Left colon (tissue), 2 donors: ENCODE measurements around the gene RRAGD. TPM values are rescaled to one million over a fixed set of nuclear protein-coding genes. Genes with fewer than 3 reads are reported as not detected.

Experiments used
- ATAC-seq: fragments of 200-7000 bp; cut with Tn5 transposase; one replicate; pipeline ENCODE4 v1.9.1; 2020; ENCODE audit warnings: mild to moderate bottlenecking, moderate library complexity
- DNase-seq, 2 donors: peaks; one replicate each; pipeline ENCODE4 v3.0.0-alpha.2; 2020
- intact Hi-C, 2 donors: fragments of 100-400 bp; cut with DNase I in 1 of 2; cut with micrococcal nuclease in 1 of 2; formaldehyde crosslinking; loops; one replicate each; pipeline versions ENCODE4 v1.11.2 to v1.14.0; 2022; cut with DNase I, micrococcal nuclease
- long read RNA-seq: library from polyadenylated mRNA; unstranded; transcript quantifications from one replicate; pipeline ENCODE4 v2.0.0, GENCODE V29; 2021
- total RNA-seq, 2 donors: library from RNA; stranded (reverse); fragmentation: NEBNext Ultra II Directional; extraction: Animal tissue kit (Norgen Biotek cat#: 25700); gene quantifications; one replicate each; pipeline ENCODE4 v1.2.1, GENCODE V29; 2021
- donor health status: DM: no; HTN: no; CAD: no.
- donor health status: DM: yes; HTN: yes; CAD: no.

The RRAGD gene
- total RNA-seq: 1 to 10 TPM; 1.4 to 5.9 TPM
- long read RNA-seq, partial matches to known transcripts: 0 of 2 reads
- long read RNA-seq, other reads (novel, unspliced or antisense): 2 of 2 reads

GRCh38 chr6:89412071-89413005 lies at the start of gene RRAGD:
Gene RRAGD, minus strand, starts transcription at chr6:89412273. Its CDS starts 280 bp downstream, at chr6:89411993.
- DNase-seq: peak; percentile 65 to 75
- peak; percentile 93 for ATAC-seq
- intact Hi-C loops: no loop called here

GRCh38 chr6:89460713-89461112 lies 48.6 kb upstream of the RRAGD start:
- intact Hi-C loops: no loop called here
- ATAC-seq (no peak), DNase-seq (no peak)

- DNase-seq: no peak
- intact Hi-C loops: no loop called here
- ATAC-seq: no peak
Measured at GRCh38 chr6:89459501-89459900, 47.4 kb upstream of the RRAGD start.

- ATAC-seq: no peak
- DNase-seq: no peak
- intact Hi-C loops: no loop called here
Measured at GRCh38 chr6:89458704-89459103, 46.6 kb upstream of the RRAGD start.

GRCh38 chr6:89454300-89454699 lies 42.2 kb upstream of the RRAGD start:
- intact Hi-C loops: no loop called here
- no peak for ATAC-seq
- DNase-seq: no peak

- DNase-seq: no peak
- ATAC-seq: no peak
- intact Hi-C loops: no loop called here
Measured at GRCh38 chr6:89452281-89452680, 40.2 kb upstream of the RRAGD start.

- ATAC-seq (no peak), DNase-seq (no peak)
- intact Hi-C loops: no loop called here
Measured at GRCh38 chr6:89449193-89449592, 37.1 kb upstream of the RRAGD start.

- ATAC-seq (no peak), DNase-seq (no peak)
- intact Hi-C loops: no loop called here
Measured at GRCh38 chr6:89443658-89444057, 31.6 kb upstream of the RRAGD start.

GRCh38 chr6:89440200-89440599 lies 28.1 kb upstream of the RRAGD start:
- DNase-seq: no peak
- intact Hi-C loops: no loop called here

GRCh38 chr6:89439014-89439413 lies 26.9 kb upstream of the RRAGD start:
- ATAC-seq (no peak), DNase-seq (no peak)
- intact Hi-C loops: no loop called here

More at GRCh38 chr6:89440200-89440599, 28.1 kb upstream of the RRAGD start:
- ATAC-seq: no peak

- DNase-seq: no peak
- intact Hi-C loops: no loop called here
- no peak for ATAC-seq
Measured at GRCh38 chr6:89438248-89438647, 26.2 kb upstream of the RRAGD start.

- DNase-seq: no peak
- intact Hi-C loops: no loop called here
- ATAC-seq: no peak
Measured at GRCh38 chr6:89436226-89436625, 24.2 kb upstream of the RRAGD start.

- ATAC-seq: no peak
- intact Hi-C loops: loop anchor here (5.0 kb wide), 2 partner anchors 172 to 177 kb away; no protein-coding TSS in a partner anchor
Measured at GRCh38 chr6:89434954-89435353, 22.9 kb upstream of the RRAGD start.

GRCh38 chr6:89434150-89434499 lies 22.1 kb upstream of the RRAGD start:
- intact Hi-C loops: loop anchor here (5.0 kb wide), 2 partner anchors 173 to 178 kb away; no protein-coding TSS in a partner anchor
- DNase-seq: no peak
- ATAC-seq: no peak

More at GRCh38 chr6:89434954-89435353, 22.9 kb upstream of the RRAGD start:
- no peak for DNase-seq

- DNase-seq: peak in 1 of 2 donors; percentile 27
Measured at GRCh38 chr6:89433252-89434149, 21.4 kb upstream of the RRAGD start.

GRCh38 chr6:89432875-89433251 lies 20.8 kb upstream of the RRAGD start, which contains the start of gene ANKRD6:
Gene ANKRD6, plus strand, starts transcription at chr6:89433152. Its CDS starts 133,825 bp downstream, at chr6:89566977.
- ATAC-seq (peak; percentile 98), DNase-seq (peak; percentile 33 to 84)
- intact Hi-C loops: loop anchor here (5.0 kb wide), 2 partner anchors 174 to 179 kb away; no protein-coding TSS in a partner anchor

More at GRCh38 chr6:89433252-89434149, 21.4 kb upstream of the RRAGD start:
- intact Hi-C loops: loop anchor here (5.0 kb wide), 2 partner anchors 174 to 179 kb away; no protein-coding TSS in a partner anchor
- ATAC-seq: peak; percentile 6

GRCh38 chr6:89430201-89430962 lies 18.3 kb upstream of the RRAGD start:
- intact Hi-C loops: loop anchor here (5.0 kb wide), 2 partner anchors 177 to 182 kb away; no protein-coding TSS in a partner anchor
- DNase-seq (no peak), ATAC-seq (no peak)

GRCh38 chr6:89416796-89417195 lies 4.7 kb upstream of the RRAGD start:
- ATAC-seq (no peak), DNase-seq (no peak)
- intact Hi-C loops: no loop called here
